NCI-H526 (cell line): ENCODE measurements around the gene LDB2.

Experiments
- DNase-seq, 2 experiments: peaks; one replicate each; lab custom pipeline; 2025; lab: John Stamatoyannopoulos, UW

The LDB2 gene

GRCh38 chr4:16483540-16483939 is 414.9 kb downstream of the LDB2 start:
- DNase-seq = no peak

GRCh38 chr4:16480011-16480410 is 418.4 kb downstream of the LDB2 start:
- no peak for DNase-seq

- no peak for DNase-seq
Observed at GRCh38 chr4:16472537-16472936, 425.9 kb downstream of the LDB2 start.

GRCh38 chr4:16467061-16467460 is 431.4 kb downstream of the LDB2 start:
- no peak for DNase-seq

GRCh38 chr4:16466581-16466980 is 431.9 kb downstream of the LDB2 start:
- DNase-seq = no peak

- no peak for DNase-seq
Observed at GRCh38 chr4:16464651-16465050, 433.8 kb downstream of the LDB2 start.

- no peak for DNase-seq
Observed at GRCh38 chr4:16462656-16463055, 435.8 kb downstream of the LDB2 start.

GRCh38 chr4:16461362-16461761 is 437.1 kb downstream of the LDB2 start:
- no peak for DNase-seq

GRCh38 chr4:16457944-16458343 is 440.5 kb downstream of the LDB2 start:
- DNase-seq = no peak
